ENCODE results near the gene PSD.
A peak's percentile ranks its signal among the peaks of the same experiment; 100 is the strongest.
"Not testable (repeated sequence)": the region's sequence is repeated elsewhere in the genome, so short reads cannot be mapped to it uniquely, and the experiment has no call there.

The PSD gene
- total RNA-seq = 0.77 to 5.3 (median 1.7) reads per million in 18 experiments

GRCh38 chr10:102418622-102419268 is at the start of gene PSD:
PSD (minus strand) TSS chr10:102418785; CDS start chr10:102417038, 1,747 bp downstream.
- no peak for DNase-seq

- DNase-seq = peak; percentile 83 to 87
Measured at GRCh38 chr10:102467971-102468438, 49.4 kb upstream of the PSD start.

- DNase-seq = no peak
Measured at GRCh38 chr10:102467318-102467717, 48.7 kb upstream of the PSD start.

DNA sequence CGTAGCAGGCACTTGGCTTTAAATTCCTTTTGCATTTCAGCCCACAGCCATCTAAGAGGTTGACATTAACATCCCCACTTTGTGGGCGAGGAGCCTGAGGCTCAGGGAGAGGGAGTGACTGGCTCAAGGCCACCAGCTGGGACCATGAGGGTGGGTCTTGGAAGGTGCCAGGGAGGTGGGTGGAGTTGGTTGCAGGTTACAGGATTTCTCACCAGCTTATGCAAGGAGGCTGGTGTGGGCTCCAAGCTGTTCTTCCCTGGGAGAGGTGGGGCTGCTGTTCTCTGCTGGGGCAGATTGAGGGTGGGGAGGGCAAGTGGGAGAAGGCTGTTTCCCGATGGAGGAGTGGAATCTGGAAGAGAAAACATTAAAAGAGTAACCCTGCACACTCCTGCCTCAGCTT is 46.9 kb upstream of the PSD start:
- DNase-seq = no peak

DNA sequence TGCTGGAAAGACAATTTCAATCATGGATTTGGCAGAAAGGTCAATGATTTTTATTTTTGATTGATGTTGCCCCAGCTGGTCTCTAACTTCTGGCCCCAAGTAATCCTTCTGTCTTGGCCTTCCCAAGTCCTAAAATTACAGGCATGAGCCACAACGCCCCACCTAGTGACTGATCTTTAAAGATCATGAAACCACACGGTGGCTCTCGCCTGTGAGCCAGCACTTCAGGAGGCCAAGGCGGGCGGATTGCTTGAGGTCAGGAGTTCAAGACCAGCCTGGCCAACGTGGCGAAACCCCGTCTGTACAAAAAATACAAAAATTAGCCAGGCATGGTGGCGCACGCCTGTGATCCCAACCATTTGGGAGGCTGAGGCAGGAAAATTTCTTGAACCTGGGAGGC is 45.4 kb upstream of the PSD start:
- no peak for DNase-seq

DNA sequence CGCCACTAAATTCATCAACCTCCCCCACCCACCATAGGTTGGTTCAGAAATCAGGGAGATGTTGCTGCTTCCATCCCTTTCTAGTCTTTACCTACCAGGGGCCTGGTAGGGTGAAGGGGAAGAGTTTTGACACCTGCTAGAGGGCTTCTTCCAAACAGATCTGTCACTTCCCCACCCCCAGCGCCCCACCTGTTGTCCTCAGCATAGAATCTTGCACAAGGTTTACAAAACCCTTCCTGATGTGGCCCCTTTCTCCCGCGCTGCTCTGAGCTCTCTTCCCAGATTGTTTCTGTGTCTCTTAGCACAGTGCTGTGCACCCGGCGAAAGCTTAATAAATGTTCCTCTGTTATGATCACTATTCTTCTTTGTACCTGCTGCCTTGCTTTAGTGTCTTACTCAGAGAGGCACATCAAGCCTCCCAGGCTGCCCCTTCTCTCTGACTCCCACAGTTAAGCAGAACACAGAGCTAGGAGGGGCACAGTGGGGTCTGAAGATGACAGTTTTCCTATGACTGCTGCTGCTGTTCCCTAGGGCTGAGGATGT is 44.0 kb upstream of the PSD start:
- DNase-seq = no peak

DNA sequence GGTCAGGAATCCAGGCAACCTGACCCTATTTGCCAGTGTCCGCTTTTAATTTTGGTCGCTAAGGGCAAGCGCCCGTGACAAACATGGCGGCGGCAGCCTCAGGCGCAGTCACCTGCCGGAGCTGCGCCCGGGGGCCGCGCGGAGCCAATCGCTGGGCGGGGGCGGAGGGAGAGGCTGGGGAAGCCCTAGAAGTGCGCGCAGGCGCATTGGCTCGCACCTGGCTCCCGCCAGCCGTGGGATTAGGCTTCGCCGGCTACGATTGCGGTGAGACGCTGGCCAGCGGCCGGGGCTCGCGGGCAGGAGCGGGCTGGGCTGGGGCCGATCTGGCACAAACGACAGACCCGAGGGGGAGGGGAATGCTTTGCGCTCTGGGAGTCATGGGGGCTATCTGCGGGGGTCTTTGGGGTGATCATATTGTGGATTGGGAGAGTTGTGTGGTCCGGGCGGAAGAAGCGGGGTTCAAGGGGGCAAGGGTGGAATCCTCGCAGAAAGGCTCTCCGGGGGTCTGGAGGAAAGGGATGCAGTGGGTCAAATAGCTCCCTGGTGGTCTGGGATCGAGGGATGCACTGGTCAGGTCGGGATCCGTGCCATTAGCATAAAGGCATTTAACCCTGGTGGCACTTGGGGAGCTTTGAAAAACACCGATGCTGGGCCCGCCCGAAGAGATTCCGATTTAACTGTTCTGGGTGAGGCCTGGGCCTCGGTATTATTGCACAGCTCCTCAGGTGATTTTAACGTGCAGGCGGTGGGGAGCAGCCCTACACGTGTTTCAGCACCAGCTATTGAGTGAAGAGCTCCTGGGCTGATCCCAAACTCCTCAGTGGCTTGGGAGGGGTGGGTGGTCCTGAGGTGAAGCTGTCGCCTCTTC is 42.8 kb upstream of the PSD start:
- peak; percentile 83 to 90 for DNase-seq

DNA sequence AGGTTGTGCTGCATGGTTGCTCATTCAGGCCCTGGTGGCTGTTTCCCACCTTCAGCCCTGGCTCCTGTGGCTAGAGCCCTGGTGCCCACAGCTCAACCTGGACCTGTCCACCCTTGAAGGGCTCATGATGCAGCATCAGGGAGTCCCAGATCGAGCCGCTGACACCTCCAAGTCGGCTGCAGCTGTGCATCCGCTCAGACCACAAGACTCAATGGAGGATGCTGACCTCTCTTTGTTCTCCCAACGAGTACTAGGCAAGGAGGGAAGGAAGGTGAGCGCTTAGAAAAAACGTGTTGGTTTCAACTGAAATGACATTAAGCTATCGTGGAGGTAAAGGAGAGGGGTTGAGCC is 42.2 kb upstream of the PSD start:
- DNase-seq = no peak

- DNase-seq = no peak
Measured at GRCh38 chr10:102458656-102459055, 40.1 kb upstream of the PSD start.

DNA sequence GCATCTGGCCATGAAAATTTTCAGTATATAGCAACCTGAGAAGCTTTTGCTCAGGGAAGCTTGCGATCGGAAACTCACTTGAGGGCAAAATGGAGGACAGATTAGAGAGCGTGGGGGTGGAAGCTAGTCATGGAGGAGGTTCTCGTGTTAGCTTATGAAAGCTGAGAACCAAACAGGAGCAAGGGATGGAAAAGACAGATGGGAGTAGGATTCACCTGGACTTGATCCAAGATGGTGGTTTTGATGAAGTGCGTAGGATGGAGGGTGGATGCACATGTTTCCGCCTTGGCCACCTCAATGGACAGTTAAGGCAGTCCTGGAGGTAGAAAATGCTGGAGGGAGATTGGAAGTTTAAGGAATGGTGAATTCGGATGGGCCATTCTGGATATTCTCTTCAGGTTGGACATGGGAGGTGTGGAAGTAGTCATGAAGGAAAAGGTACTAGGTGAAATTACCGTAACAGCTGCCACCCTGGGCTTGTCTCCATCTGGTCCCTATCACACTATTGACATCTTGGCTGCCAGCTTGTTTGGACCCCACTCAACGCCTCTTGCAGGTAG is 39.1 kb upstream of the PSD start:
- DNase-seq = no peak

DNA sequence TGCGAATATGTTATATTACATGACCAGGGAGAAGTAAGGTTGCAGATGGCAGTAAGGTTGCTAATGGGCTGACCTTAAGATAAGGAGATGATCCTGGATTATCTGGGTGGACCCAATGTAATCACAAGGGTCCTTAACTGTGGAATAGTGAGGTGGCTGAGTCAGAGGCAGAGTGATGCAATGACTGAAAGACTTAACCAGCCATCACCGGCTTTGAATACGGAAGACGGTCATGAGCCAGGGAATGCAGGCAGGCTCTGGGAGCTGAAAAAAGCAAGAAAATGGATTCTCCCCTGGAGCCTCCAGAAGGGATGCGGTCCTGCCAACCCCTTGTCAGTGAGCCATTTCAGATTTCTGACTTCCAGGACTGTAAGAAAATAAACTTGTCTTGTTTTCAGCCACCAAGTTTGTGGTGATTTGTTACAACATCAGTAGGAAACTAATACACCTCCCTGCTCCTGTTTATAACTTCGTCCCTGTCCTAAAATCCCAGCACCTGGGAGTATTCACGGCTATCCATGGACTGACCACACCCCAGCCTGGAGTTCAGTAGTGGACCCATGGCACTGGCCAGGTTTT is 37.4 kb upstream of the PSD start:
- DNase-seq = peak; percentile 80 to 89

- DNase-seq = not testable (repeated sequence)
Measured at GRCh38 chr10:102454662-102455487, 36.3 kb upstream of the PSD start.

GRCh38 chr10:102453502-102453901 is 34.9 kb upstream of the PSD start:
- DNase-seq = peak in 1 of 2 donors; percentile 20

GRCh38 chr10:102452672-102453340 is 34.2 kb upstream of the PSD start:
- peak; percentile 91 to 94 for DNase-seq

DNA sequence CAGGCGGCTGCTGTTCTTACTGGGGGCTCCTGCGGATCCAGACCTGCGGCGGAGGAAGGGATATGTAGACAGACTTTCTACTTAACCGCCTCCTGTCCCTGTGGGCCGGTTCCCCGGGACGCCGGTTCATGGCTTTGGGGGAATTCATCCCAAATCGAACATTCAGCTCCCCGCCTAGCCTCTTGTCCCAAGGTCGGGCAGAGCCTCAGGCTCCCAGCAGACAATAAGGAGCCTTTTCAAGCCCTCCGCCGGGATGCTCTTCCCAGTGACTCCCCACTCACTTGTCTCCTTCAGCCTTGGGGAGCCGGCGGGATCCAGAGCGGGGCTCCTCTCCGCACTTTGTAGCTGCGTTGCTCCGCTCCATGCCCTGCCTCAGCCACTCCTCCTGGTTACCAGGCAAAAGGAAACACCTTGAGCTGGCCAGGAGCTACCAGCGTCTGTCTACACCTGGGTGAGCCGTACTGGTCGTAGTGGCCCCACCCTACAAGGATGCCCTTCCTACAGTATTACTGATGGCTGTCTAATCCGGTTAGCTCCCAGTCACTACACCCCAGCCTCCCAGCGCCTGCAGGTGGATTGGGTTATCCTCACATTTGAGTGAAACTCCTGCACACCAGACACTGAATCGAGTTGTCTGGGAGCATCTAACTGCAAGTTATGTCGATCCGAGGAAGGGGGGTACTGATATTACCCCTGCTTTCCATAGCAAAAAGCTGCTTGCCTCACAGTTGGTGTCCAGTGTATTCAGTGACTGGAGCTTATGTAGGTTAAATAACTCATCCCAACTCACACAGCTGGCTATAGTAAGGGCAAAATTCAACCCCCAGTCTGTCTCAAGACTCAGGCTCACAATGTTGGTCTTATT is 32.8 kb upstream of the PSD start, which contains the start of gene C10orf95:
Gene C10orf95 (minus strand): TSS at position 439 of the 865 bp plus-strand sequence. CDS start 450 bp downstream, outside the sequence.
- DNase-seq = no peak

DNA sequence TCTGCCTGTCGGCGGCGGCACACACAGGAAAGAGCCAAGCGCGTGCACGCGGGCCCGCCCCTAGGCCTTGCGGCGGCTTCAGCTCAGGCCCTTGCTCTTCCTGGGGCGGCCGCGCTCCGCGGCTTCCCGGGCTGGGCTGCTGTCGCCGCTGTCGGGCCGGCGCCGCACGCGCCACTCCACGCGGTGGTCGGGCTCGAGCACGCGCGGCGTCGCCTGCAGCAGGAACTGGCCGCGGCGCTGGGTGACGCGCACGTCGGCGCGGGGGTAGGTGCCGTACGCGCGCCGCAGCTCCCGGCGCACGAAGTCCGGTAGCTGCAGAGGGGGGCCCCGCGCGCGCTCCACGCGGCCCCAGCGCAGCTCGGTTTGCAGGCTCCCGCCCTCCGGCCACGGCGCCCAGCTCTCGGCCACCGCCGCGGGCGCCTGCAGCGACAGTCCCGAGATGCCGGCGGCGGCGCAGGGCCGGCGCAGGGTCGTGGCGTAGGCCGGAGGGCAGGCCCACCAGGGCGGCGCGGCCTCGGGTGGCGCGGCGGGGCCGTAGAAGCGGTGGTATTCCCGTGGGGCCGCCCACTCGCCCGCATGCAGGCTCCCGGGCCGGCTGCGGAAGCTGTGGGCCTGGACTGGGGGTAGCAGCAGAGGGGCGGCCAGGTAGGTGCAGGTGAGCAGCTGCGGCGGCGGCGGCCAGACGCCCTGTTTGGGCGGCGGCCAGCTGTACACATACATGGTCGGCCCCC is 32.0 kb upstream of the PSD start:
- DNase-seq = peak; percentile 87 to 93

DNA sequence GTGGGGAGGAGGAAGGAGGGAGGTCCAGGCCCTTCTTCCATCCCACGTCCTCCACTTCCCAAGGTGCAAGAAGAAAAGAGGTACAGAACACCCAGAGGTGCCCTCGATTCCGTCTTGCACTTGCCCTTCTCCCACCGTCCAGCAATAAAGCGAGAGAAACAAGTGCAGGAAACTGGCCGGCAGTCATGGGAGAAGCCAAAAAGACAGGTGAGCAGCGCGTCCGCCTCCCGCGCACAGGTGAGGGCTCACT is 31.5 kb upstream of the PSD start:
- no peak for DNase-seq

DNA sequence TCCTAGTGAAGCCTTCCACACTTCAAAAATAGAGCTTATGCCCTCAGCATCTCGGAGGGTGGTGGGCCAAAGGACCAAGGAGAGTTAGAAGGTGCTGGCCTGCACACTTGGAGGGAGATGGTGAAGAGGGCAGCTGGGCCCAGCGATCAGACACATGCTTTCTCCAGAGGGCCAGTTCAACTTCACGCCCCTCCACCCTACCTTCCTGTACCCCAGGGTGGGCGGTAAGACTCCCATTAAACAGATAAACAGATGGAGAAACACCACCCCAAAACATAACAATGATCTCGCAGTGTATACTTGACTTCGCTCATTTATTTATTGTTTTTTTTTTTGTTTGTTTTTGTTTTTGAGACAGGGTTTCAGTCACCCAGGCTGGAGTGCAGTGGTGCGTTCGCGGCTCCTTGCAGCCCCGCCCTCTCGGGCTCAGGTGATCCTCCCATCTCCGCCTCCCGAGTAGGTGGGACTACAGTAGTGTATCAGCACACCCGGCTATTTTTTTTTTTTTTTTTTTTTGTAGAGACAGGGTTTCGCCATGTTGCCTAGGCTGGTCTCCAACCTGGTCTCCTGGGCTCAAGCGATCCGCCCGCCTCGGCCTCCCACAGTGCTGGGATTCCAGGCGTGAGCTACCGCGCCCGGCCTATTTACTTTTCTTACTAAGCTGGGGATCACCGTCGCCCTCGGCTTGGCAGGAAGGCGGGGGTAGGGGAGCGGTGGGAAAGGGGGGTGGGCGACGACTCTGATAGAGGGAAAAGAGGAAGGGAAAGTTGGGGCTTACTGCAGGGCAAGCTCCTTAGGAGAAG is 30.9 kb upstream of the PSD start:
- DNase-seq = peak; percentile 30 to 59

GRCh38 chr10:102444851-102445250 is 26.3 kb upstream of the PSD start:
- DNase-seq = peak in 1 of 2 donors; percentile 77

Data from inflammatory macrophage (primary cell).